ENCODE measurements around the gene SPX.

SPX gene

GRCh38 chr12:21523148-21523547 lies 2.9 kb upstream of the SPX start:
- no peak for ATAC-seq
- TF ChIP-seq CSDC2 (CRISPR knock-in tag; IDR thresholded peaks at IDR 0.05) (no peak), PATZ1 (CRISPR knock-in tag; IDR thresholded peaks at IDR 0.05; ENCODE audit: borderline replicate concordance) (no peak), ZNF565 (CRISPR knock-in tag; conservative IDR thresholded peaks at IDR 0.05; ENCODE audit: low read depth) (no peak), ZFP3 (CRISPR knock-in tag; IDR thresholded peaks at IDR 0.05) (no peak), GLIS3 (CRISPR knock-in tag; IDR thresholded peaks at IDR 0.05) (no peak), PPARA (CRISPR knock-in tag; IDR thresholded peaks at IDR 0.05; ENCODE audit: borderline replicate concordance) (no peak)

- no peak; the same call in 1 of the 3 replicates for ATAC-seq
- TF ChIP-seq ZNF8 (CRISPR knock-in tag; IDR thresholded peaks at IDR 0.05): no peak
- no peak for TF ChIP-seq GLIS3 (CRISPR knock-in tag; IDR thresholded peaks at IDR 0.05)
- TF ChIP-seq POU6F1 (CRISPR knock-in tag; IDR thresholded peaks at IDR 0.05; ENCODE audit: borderline replicate concordance, low read depth): no peak
- no peak for TF ChIP-seq RARB (CRISPR knock-in tag; IDR thresholded peaks at IDR 0.05)
These were observed 737 bp downstream of the SPX start for GRCh38 chr12:21526721-21527345.

- peak; percentile 93 for ATAC-seq
- TF ChIP-seq CSRNP3 (CRISPR knock-in tag; IDR thresholded peaks at IDR 0.05) (no peak), CSDC2 (CRISPR knock-in tag; IDR thresholded peaks at IDR 0.05) (no peak), TCF4 (CRISPR knock-in tag; IDR thresholded peaks at IDR 0.05; ENCODE audit: borderline replicate concordance) (no peak), ZNF8 (CRISPR knock-in tag; IDR thresholded peaks at IDR 0.05) (no peak), ZC3H10 (CRISPR knock-in tag; IDR thresholded peaks at IDR 0.05) (no peak), PPARA (CRISPR knock-in tag; IDR thresholded peaks at IDR 0.05; ENCODE audit: borderline replicate concordance) (no peak), ISL1 (CRISPR knock-in tag; IDR thresholded peaks at IDR 0.05) (no peak), CREB5 (CRISPR knock-in tag; IDR thresholded peaks at IDR 0.05; ENCODE audit: low read depth) (no peak), ESRRG (CRISPR knock-in tag; IDR thresholded peaks at IDR 0.05) (no peak), PATZ1 (CRISPR knock-in tag; IDR thresholded peaks at IDR 0.05; ENCODE audit: borderline replicate concordance) (no peak), BACH2 (CRISPR knock-in tag; IDR thresholded peaks at IDR 0.05; ENCODE audit: borderline replicate concordance) (no peak), TSHZ2 (CRISPR knock-in tag; IDR thresholded peaks at IDR 0.05) (no peak), OSR1 (CRISPR knock-in tag; IDR thresholded peaks at IDR 0.05) (no peak), TOX (CRISPR knock-in tag; IDR thresholded peaks at IDR 0.05; ENCODE audit: borderline replicate concordance) (no peak), RARB (CRISPR knock-in tag; IDR thresholded peaks at IDR 0.05) (no peak), ZFP3 (CRISPR knock-in tag; IDR thresholded peaks at IDR 0.05) (no peak), ARNTL (CRISPR knock-in tag; IDR thresholded peaks at IDR 0.05; ENCODE audit: borderline replicate concordance, low read depth) (no peak), ZNF70 (CRISPR knock-in tag; IDR thresholded peaks at IDR 0.05) (no peak), ZFP30 (CRISPR knock-in tag; IDR thresholded peaks at IDR 0.05) (no peak)
These were observed 1.5 kb downstream of the SPX start for GRCh38 chr12:21527451-21528180.

Measured in SK-N-SH treated with all-trans-retinoic acid at 6 μM for 48 hours (cell line).